GM18867 (cell line): ENCODE results near the gene SMC6.

Source experiments
- ATAC-seq: cut with Tn5 transposase; IDR thresholded peaks from one replicate; pipeline ENCODE4 v1.9.1; 2021; ENCODE audit warnings: mild to moderate bottlenecking, moderate library complexity; ENCODE audit not compliant: unreplicated experiment

Gene SMC6

DNA sequence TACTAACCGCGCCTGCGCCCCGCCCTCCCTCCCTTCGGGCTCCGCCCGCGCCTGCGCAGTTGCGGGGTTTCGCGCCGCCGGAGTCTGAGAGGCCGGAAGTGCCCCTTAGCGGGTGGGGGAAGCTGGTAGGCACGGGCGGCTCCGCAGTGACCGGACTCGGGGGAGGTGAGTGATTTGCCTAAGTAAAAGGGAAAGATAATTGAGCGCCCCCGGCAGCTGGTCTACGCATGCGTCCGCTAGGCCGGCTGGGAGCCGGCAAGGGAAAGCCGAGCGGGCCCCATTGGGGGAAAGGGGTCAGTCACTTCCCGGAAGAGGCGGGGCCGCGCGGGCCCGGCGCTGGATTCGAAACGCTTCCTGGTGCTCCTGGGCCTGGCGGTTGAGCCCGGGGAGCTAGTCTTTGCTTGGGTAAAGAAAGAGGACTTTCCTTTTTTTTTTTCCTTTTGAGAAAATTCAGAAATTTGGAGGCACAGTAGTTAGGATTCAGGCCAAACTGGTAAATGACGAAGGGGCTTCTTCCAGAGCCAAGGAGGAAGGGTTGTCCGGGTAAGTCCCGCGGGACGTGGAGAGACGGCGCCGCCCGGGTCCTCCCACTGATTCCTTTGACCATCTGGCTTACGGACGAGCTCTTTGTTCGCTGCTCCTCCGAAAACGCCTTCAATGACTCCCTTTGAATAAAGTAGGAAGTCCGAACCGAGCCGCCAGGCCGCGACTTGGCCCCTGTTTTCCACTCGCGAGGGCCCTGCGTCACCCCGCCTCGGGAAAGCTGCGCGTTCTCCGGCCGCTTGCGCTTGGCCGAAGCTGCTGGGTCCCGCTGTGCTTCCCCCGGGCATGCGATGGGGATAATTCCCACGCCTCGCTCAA is at the start of gene SMC6, which contains the start of gene GEN1:
Gene SMC6 (minus strand): TSS at position 8 of the 861 bp plus-strand sequence. CDS start 7,864 bp downstream, outside the sequence.
Gene GEN1 (plus strand): TSS at position 336 of the 861 bp plus-strand sequence. CDS start 5,806 bp downstream, outside the sequence.
- peak; percentile 68 for ATAC-seq

DNA sequence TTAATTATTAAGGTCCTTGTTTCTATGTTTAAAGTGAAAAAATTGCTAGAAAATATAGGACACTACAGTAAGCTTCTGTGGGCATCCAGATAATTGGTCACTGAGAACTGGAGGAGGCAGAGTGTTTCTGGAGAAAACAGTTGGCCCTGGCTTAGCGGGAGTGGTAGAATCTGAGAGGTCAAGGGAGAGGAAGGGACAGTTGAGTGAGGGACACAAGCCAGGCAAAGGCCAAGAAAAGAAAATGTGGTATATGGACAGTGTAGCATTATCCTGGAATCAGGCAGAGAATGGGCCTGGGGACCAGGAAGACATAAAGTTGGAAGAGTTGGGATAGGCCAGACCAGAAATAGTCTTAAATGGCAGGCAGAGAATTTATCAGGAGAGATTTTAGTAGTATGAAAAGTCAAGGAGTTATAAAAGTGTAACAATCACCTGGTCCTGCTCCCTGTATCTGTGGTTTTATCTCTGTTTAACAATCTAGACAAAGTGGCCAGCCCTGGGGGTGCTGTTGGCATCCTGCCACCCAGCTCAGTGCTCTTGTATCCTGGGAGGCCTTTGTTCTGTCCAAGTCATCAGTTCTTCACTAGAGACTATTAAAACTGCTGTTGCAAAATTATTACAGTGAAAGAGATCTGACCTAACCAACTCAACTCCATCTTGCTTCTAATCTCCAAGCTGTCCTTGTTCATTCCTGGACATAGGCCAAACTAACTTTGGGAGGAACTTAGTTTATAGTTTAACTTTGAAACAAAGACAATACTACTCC is 47.3 kb upstream of the SMC6 start:
- no peak for ATAC-seq

DNA sequence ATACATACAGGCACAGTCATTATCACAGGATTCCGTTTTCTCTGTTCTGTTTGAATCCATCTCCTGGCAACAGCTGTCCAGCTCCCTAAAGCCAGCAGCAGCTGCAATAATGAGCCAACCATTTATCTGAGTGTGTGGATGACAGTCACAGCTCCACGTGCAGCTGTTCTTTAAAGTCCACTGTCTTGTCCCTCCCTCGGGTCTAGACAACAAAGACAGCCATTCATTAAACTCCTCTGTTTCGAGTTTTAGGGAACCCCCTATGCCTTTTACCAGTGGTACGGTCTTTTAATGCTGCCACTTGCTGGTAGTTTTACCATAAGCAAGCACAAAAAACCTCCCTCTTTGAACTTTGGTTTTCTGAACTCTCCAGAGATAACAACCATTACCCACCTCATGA is 46.6 kb upstream of the SMC6 start:
- no peak for ATAC-seq

DNA sequence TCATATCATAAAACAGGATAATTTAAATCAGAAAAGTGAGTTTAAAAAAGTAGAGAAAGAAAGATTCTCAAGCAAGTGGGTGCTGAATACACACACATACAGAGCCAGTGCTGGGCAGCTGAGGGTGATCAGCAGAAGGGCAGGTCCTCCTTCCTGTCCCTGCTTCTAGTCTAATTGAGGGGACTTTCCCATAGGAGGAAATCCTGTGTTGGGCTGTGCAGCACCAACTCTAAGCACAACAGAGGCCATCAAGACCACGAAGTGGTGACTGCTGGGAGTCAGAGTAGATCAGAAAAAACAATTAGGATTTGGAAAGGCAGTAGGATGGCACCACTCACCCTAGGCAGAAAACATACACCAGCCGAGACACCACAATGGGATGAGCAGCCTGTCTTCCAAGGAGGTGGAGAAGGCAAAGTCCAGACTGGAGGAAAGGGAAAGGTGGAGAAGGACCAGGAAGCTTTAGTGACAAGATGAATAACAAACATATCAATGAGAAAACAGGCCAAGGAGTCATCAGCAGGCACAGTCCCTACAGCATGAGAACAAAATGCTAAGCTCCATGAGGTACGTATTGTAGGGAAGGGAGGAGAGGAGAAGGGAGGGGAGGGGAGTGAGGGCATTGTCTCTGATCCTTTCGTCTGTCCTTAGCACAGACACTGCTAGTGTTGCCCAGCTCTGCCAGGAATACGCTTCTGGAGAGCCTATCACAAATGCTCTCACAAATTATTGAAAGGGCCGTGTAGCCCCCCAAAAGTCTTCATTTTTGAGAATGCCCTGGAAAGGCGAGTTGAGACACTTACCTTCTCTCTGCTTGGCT is 45.9 kb upstream of the SMC6 start:
- ATAC-seq = no peak

- no peak for ATAC-seq
These were observed 44.7 kb upstream of the SMC6 start for GRCh38 chr2:17798338-17798737.

GRCh38 chr2:17795309-17795708 is 41.7 kb upstream of the SMC6 start:
- ATAC-seq = no peak

- ATAC-seq = peak; percentile 36
These were observed 40.3 kb upstream of the SMC6 start for GRCh38 chr2:17793803-17794354.

GRCh38 chr2:17793296-17793695 is 39.7 kb upstream of the SMC6 start:
- ATAC-seq = peak; percentile 28

DNA sequence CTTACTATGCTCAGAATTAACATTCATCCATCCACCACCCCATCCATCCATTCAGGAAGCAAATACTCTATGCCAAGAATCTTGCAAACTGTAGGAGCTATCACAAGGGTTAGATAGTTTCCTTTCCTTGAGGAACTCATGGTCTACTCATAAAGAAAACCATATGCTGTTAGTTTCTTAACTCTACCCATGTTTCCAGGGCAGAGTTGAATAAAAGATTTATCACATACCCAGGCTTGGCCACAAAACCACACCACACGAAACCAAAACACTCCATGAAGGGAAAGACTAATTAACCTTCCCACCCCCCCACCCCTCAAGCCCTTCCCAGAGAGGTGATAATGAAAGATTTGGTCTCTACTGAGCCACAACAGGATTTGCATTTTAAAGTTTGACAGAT is 38.9 kb upstream of the SMC6 start:
- ATAC-seq = peak; percentile 43

DNA sequence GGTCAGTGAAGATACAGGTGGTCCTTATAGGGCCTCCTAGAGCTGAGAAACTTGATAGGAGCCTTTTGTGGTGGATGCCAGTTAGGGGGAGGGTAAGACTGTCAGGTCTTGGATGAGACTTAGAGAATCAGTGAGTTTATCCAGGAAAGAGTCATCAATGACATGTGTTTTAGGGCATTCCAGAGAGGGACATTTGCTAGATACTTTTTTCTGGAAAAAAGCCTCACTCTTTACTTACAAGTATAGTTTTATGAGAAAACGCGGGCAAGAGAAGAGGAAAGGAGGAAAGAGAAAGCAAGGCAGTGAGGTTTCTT is 38.2 kb upstream of the SMC6 start:
- no peak for ATAC-seq

GRCh38 chr2:17791121-17791816 is 37.7 kb upstream of the SMC6 start:
- ATAC-seq = no peak

DNA sequence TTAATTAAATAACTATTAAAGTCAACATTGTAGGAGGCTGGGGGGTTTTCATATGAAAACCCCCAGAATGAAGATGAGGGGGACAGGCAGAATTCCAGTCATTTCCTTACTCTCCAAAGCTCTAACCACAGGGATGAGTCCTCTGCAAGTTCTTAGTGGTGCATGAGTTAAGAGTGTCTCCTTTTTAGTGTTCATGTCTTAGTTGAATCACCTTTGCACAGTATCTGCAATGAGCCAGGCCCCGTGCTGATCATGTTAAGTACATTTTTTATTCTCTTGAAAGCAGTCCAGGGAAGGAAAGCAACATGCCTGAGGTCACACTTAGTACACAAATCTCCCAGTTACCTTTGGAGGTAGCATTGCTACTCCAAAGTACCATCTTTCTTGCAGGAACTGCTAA is 36.9 kb upstream of the SMC6 start:
- no peak for ATAC-seq

- peak; percentile 33 for ATAC-seq
These were observed 35.2 kb upstream of the SMC6 start for GRCh38 chr2:17788773-17789172.

DNA sequence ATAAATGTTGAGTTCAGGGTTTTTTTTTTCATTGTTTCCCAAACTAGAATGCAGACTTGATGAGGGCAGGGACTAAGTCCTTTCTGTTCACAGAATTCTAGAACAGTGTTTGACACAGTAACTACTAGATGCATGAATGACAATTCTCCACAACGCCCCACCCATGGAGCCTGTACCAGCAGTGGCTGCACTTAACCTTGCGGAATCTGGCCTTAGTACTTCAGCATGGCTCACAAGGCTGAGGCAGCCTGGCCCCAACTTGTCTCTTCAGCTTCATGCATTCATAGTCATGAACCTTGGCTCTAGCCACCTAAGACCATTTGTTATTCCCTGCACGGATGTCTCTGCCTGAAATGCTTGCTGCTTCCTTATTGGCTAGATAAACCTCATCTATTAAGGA is 33.1 kb upstream of the SMC6 start:
- ATAC-seq = no peak

DNA sequence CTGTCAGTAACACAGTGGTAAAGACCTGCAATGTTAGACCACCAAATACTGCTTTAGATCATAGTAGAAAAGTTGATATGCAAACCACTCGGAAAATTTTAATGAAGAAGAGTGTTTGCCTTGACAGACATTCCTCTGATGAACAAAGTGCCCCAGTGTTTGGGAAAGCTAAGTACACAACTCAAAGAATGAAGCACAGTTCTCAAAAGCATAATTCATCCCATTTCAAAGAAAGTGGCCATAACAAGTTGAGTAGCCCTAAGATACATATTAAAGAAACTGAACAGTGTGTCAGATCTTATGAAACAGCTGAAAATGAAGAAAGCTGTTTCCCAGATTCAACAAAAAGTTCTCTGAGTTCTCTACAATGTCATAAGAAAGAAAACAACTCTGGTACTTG is 27.9 kb upstream of the SMC6 start:
- no peak for ATAC-seq

DNA sequence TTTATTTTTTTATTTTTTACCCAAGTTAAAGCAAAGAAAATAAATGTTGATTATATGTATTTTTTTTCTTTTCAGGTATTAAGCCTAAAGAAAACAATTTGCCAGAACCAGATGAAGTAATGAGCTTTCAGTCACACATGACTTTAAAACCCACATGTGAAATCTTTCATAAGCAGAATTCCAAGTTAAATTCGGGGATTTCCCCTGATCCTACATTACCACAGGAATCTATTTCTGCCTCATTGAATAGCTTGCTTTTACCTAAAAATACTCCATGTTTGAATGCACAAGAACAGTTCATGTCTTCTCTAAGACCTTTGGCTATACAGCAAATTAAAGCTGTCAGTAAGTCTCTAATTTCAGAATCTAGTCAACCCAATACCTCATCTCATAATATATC is 26.9 kb upstream of the SMC6 start:
- no peak for ATAC-seq

- ATAC-seq = no peak
These were observed 18.9 kb upstream of the SMC6 start for GRCh38 chr2:17772532-17772931.

GRCh38 chr2:17771956-17772355 is 18.3 kb upstream of the SMC6 start:
- no peak for ATAC-seq

DNA sequence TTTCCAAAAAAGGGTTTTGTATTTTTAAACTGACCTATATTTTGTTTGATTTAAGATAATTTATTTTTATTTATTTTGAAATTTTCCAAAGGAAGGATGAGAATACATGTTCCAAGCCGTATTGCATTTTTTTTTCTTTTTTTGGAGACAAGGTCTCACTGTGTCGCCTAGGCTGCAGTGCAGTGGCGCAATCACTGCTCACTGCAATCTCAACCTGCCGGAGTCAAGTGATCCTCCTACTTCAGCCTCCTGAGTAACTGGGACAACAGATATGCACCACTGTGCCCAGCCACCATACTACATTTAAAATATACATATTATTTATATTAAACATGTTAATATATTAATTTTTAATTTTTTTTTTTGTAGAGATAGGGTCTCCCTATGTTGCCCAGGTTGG is 15.3 kb upstream of the SMC6 start:
- ATAC-seq = no peak

DNA sequence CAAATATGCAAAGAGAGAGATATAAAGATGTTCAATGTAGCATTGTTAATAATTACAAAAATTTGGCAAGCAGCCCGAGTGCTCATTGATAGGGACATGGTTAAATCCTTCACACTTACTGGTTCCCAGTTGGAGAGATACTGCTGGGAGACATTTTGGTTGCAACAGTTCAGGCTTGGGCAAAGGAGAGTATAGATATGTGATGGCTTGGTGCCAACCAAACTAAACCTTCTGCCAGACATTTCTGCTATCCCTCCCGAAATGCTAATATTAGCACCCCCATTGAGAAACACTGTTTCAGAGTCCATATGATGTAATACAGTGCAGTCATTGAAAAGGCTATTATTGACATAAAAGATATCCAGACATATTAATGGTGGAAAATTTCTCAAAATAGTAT is 11.8 kb upstream of the SMC6 start:
- no peak for ATAC-seq
